Gastroesophageal sphincter (tissue), 3 donors: ENCODE measurements around the gene RNF103.

Experiments
- EP300 ChIP-seq: sonication (generic); formaldehyde crosslinking; IDR thresholded peaks from one replicate; pipeline ENCODE4 v1.6.1; 2017; ENCODE audit warnings: antibody characterized with exemption, mild to moderate bottlenecking
- POLR2A ChIP-seq, 2 donors: fragments of 450-650 bp; IDR thresholded peaks; one replicate each; pipeline ENCODE4 v1.6.1; 2017; ENCODE audit warnings: antibody characterized with exemption in 2 of 2, mild to moderate bottlenecking in 2 of 2, moderate library complexity in 1 of 2
- POLR2AphosphoS5 ChIP-seq: sonication (generic); formaldehyde crosslinking; IDR thresholded peaks from one replicate; pipeline ENCODE4 v1.6.1; 2017; ENCODE audit warnings: antibody characterized with exemption
- TF ChIP-seq, protein P1 (sequence below), 4 experiments: fragments of 200-600 bp in 2 of 4; fragments of 450-650 bp in 2 of 4; sonication (generic) in 1 of 4; IDR thresholded peaks; one replicate each; pipeline ENCODE4 v1.5.1; 2017 to 2019; ENCODE audit warnings: antibody characterized with exemption in 4 of 4, mild to moderate bottlenecking in 2 of 4, moderate library complexity in 2 of 4

GRCh38 chr2:86624267-86624547, 542 bp upstream of the RNF103 start:
- TF ChIP-seq, protein P1, sequence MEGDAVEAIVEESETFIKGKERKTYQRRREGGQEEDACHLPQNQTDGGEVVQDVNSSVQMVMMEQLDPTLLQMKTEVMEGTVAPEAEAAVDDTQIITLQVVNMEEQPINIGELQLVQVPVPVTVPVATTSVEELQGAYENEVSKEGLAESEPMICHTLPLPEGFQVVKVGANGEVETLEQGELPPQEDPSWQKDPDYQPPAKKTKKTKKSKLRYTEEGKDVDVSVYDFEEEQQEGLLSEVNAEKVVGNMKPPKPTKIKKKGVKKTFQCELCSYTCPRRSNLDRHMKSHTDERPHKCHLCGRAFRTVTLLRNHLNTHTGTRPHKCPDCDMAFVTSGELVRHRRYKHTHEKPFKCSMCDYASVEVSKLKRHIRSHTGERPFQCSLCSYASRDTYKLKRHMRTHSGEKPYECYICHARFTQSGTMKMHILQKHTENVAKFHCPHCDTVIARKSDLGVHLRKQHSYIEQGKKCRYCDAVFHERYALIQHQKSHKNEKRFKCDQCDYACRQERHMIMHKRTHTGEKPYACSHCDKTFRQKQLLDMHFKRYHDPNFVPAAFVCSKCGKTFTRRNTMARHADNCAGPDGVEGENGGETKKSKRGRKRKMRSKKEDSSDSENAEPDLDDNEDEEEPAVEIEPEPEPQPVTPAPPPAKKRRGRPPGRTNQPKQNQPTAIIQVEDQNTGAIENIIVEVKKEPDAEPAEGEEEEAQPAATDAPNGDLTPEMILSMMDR (IDR thresholded peaks at IDR 0.05) = no peak
- no peak for TF ChIP-seq POLR2AphosphoS5
- no peak for TF ChIP-seq EP300
- no peak for TF ChIP-seq POLR2A (IDR thresholded peaks at IDR 0.05)
